HG03045 (cell line): Measurements from ENCODE around the gene TPPP2.

Source experiments
- ATAC-seq: cut with Tn5 transposase; IDR thresholded peaks from one replicate; pipeline ENCODE4 v1.9.1; 2021; ENCODE audit warnings: mild to moderate bottlenecking, moderate library complexity; ENCODE audit not compliant: unreplicated experiment

Gene TPPP2

GRCh38 chr14:21056520-21057163 lies 26.6 kb downstream of the TPPP2 start:
- no peak for ATAC-seq

- ATAC-seq: no peak
These were observed 28.0 kb downstream of the TPPP2 start, which contains the start of gene RNASE8 for GRCh38 chr14:21057803-21058675. TSS of gene RNASE8 (plus strand) at chr14:21057822. CDS start at chr14:21057893, 71 bp downstream.

DNA sequence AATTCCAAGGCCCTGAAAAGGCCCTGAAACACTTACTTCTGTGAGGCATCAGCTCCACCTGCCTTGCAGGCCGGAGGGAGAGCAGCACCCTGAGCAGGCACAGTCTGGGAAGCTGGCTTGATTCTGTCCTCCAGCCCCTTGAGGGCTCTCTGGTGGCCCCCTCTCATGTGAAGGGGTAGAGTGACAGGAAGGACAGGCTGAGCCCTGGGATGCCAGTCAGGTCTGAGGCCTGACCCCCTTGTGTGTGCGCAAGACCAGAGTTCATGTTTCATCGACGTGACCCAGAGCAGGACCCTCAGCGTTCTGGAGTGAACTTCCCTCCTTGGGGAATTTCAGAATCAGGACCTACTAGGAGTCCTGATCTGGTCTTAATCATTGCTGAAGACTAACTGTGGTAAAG lies 28.9 kb downstream of the TPPP2 start:
- ATAC-seq: no peak

GRCh38 chr14:21059842-21060613 lies 30.0 kb downstream of the TPPP2 start:
- no peak for ATAC-seq

GRCh38 chr14:21060614-21061346 lies 30.8 kb downstream of the TPPP2 start:
- no peak for ATAC-seq

- ATAC-seq: no peak
These were observed 31.3 kb downstream of the TPPP2 start for GRCh38 chr14:21061347-21061668.

DNA sequence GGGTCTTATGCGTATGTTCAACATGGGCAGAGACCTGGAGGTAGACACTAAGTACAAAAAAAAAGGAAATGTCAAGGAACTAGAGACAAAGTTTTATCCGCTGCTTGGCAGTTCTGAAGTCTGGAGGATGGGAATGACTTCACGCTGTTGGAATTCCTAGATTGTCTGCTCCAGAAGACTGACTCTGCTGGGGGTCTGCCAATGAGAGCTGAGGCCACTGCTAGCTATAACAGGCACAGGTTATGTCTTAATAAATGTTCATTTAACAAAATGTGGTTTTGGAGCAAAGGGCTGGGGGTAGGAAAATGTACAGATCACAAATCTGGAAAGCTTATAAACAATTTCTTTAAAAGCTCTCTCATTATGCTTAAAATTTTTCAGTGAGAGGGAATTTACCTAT lies 33.5 kb downstream of the TPPP2 start:
- no peak for ATAC-seq

GRCh38 chr14:21066882-21067502 lies 37.0 kb downstream of the TPPP2 start:
- no peak for ATAC-seq

DNA sequence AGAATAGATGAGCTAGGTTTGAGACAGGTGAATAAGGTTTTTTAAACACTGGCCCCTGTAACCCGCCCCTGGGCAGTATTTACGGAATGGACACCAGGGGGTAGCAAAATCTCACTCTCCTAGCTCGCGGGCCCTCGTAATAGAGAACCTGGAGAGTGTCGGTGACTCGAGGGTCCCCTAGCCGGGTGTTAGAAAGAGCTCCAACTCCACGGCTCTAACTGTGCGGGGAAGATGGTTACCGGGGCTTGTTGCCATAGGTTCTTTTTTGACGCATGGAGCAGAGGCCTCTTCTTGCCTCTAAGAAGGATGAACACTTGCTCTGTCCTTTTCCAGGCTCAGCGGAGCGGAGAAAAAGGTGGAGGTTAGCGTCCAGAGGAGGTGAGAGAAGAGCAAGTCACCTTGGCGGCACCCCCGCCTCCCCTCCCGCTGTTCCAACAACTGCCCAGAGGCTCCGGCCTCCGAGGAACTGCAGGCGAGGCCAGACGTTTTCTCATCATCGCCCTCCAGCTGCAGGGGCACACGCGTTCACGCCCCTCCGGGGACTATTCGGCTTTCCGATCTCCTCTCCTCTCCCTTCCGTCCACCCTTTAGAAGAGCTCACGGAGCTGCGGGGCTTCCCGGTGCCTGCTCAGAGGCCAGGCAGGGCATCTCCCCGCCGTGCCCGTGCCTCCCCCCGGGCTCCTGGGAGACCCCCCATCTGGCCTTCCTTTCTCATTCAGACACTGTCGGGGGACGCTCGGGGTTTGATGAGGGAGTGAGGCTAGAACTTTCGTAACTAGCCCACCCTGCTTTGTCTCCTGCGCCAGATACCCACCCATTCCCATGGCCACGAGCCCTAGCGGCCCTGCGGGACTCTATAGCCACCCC lies 38.7 kb downstream of the TPPP2 start:
- no peak for ATAC-seq

DNA sequence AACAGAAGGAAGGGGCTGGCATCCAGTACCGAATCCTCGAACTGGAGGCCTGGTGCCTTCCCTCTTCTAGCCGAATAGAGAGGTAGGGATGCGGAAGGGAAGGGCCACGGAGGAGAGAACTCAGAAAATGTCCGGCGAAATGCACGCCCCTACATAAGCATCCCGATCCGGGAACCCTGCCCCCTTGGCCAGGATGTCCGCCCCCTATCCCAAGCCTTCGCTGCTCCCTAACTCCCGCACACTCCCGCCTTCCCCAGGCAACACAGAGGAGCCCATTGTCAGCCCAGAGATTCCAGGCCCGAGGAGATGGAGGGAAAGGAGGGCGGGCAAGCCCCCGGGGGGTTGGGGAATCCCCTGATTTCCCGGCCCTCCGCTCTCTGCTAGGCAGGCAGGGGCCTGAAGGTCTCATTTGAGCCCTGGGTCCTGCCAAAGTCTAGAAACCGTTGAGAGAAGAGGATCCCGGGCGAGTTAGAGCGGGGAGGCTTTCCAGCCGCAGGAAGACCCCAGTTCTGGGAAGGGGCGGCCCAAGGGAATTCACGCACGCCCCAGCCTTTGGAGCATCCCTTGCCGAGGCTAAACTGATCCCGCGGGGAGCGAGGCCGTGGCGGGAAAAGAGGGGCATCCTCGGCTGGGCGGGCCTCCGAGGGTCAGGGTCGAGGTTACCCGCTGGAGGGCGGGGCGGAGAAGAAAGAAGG lies 39.5 kb downstream of the TPPP2 start:
- ATAC-seq: no peak

GRCh38 chr14:21070083-21070609 lies 40.1 kb downstream of the TPPP2 start, which contains the start of gene ARHGEF40:
TSS of gene ARHGEF40 (plus strand) at chr14:21070304. CDS start at chr14:21070397, 93 bp downstream.
- ATAC-seq: no peak

- no peak for ATAC-seq
These were observed 40.7 kb downstream of the TPPP2 start for GRCh38 chr14:21070610-21071224.

DNA sequence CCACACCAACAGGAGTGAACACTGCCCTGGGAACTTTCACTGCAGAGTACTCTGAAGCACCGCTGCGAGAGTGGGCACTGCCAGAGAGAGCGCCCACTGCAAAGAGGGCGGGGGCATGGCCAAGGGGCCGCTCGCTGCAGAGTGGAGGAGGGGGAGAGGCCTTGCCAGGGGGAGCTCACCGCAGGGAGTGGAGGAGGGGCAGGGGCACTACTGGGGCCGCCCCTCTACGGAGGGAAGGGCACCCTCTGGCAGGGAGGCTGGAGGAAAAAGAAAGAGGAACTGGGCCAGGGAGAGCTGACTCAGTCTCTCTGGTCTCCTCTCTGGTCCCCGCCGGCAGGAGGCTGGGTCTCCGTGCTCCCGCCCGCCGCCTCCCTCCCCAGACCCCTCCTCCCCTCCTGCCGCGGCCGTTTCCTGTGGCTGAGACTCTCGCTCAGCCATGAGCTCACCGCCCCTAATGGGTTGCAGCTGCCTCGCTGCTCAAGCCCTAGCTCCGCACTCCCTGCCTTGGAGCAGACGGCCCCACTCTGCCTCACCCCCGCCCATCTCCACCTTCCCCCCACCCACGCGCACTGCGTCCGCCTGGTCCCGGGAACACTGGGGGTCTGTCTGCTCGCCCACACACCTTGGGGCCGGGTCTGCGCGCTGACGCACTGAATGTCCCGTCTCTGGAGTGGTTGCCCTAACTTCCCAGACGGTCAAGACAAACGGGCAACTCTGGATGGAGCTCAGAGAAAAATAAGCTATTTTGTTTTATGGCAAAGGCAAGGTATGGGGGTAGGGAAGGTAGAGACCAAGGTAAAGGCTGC lies 41.4 kb downstream of the TPPP2 start:
- peak; percentile 57 for ATAC-seq

DNA sequence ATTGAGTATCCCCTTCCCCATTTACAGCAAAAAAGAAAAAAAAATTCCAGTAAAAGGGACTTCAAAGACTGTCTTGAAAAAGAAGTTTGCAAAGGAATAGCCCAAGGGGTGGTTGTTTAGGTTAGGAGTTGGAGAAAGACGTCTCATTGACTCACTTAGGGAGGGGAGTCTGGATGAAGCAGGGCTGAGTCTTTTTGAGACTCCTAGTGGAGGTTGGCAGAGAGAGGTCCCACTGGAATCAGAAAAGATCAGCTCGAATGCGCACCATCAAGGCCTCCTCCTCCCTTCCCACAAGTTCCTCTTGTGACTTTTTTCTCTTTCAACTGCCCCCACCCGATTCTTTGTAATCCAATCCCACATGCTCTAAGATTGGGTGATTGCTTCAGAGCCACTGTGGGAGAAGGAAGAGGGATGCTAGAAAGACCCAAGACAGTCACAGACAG lies 42.0 kb downstream of the TPPP2 start:
- no peak for ATAC-seq

- no peak for ATAC-seq
These were observed 42.8 kb downstream of the TPPP2 start for GRCh38 chr14:21072781-21073339.

GRCh38 chr14:21073921-21074320 lies 43.9 kb downstream of the TPPP2 start:
- no peak for ATAC-seq
